GM18526 (cell line): ENCODE results near the gene CRELD1.

Source experiments
- POLR2A ChIP-seq: IDR thresholded peaks from 3 replicates; pipeline ENCODE4 v1.6.1; 2011; ENCODE audit not compliant: insufficient read length; ENCODE audit errors: extremely low read depth

Gene CRELD1

DNA sequence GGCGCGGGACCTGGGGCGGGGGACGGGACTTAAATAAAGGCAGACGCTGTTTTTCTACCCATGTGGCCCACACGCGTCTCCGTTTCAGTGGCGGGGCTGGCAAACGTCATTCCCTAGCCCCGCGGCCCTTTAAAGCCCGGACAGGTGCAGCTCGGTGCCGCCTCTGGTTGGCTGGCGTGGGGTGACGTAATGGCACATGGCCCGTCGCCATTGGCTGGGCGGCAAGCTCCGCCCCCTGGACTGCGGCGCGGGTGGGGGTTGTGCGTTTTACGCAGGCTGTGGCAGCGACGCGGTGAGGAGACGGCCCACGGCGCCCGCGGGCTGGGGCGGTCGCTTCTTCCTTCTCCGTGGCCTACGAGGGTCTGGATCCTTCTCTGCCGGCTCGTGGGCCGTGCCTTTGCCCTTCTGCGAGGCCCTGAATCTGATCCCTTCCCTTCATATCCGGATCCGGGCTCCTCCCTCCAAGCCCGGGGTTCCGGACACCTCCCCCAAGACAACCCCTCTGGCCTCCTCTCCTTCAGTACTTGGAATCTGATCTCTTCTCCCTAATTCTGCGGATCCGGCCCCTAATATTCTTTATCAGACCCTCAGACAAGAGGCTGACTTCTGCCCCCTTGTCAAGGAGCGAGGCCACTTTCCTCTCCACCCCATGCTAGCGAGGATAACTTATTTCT lies at the start of gene CRELD1:
CRELD1 (plus strand) TSS at position 274 of the 674 bp plus-strand sequence. CDS start 605 bp downstream, outside the sequence.
- TF ChIP-seq POLR2A = peak; percentile 82

GRCh38 chr3:9884555-9885165 lies 49.0 kb upstream of the CRELD1 start:
- TF ChIP-seq POLR2A = no peak

DNA sequence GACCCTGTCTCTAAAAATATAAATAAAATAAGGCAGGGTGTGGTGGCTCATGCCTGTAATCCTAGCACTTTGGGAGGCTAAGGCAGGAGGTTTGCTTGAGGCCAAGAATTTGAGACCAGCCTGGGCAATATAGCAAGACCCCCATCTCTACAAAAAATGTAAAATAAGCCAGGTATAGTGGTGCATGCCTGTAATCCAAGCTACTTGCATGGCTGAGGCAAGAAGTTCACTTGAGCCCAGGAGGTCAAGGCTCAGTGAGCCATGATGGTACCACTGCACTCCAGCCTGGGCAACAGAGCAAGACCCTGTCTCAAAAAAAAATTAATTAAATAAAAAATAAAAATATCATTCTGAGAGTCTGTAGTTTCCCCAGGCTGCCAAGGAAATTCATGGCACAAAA lies 47.3 kb upstream of the CRELD1 start:
- TF ChIP-seq POLR2A = no peak

GRCh38 chr3:9887480-9887879 lies 46.2 kb upstream of the CRELD1 start:
- TF ChIP-seq POLR2A = no peak

DNA sequence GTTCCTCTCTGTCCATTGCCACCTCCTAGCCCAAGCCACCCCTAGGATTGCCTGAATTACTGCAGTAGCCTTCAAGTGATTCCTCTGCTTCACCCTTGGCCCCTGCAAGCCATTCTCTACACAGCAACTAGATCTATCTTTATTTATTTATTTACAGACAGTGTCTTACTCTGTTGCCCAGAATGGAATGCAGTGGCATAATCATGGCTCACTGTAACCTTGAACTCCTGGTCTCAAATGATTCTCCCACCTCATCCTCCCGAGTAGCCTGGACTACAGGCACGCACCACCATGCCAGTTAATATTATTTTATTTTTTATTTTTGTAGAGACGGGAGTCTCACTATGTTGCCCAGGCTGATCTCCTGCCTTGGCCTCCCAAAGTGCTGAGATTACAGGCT lies 45.1 kb upstream of the CRELD1 start:
- no peak for TF ChIP-seq POLR2A

DNA sequence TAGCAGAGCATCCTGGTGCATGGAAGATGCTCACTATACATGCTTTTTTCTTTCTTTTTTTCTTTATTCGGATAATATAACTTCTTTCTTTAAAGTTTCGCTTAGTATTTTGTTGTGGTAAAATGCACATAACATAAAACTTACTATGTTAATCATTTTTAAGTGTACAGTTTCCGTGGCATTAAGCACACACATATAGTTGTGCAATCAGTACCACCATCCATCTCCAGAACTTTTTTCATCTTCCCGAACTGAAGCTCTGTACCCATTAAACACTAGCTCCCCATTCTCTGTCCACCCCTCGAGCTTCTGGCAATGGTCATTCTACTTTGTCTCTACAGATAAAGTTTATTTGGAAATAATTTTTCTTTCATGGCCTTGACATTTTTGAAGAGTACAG lies 44.2 kb upstream of the CRELD1 start:
- no peak for TF ChIP-seq POLR2A

- TF ChIP-seq POLR2A = peak; percentile 86
Measured at GRCh38 chr3:9890249-9891071, 43.2 kb upstream of the CRELD1 start, which contains the start of gene JAGN1. TSS of gene JAGN1 (plus strand) at chr3:9890610. CDS start at chr3:9890723, 113 bp downstream.

DNA sequence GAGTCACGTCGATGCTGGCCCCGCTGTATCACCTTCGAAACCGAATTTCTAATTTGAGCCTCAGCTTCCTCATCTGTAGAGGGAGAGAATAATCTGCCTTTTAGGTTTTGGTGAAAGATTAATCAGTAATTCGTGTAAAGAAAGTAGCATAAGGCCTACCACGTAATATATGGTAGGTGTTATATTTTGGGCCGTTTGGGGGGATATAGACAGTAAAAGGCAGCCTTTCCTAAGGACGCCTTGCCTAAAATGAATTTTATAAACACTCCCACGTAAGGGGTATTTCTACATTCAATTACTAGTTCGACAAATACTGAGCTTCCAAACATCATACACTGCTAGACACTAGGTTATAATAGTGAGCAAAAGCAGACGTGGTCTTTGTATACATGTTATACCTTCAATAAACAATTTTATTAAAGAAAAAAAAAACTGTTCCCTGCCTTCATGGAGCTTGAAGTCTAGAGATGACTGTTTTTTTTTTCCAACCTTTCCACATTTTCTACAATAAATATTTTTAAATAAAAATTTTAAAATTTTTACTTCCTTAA lies 42.5 kb upstream of the CRELD1 start:
- no peak for TF ChIP-seq POLR2A

DNA sequence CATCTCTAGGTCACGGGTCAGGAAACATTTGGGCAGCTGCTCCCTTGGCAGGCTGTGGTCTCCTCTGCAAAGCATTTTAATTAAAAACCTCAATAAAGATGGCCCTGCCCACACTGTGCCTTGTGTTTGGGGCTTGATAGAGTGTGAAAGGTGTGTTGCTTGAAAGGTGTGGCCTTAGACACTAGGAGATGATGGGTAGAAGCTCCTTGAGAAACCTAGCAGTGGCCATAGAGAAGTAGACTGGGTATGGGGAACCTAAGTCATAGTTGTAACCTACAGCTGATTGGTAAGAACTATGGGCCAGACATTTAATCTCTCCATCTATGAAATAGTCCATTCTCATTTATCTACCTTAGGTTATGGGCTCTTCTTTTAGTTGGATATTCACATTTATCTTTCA lies 39.9 kb upstream of the CRELD1 start:
- TF ChIP-seq POLR2A = no peak

GRCh38 chr3:9897408-9898372 lies 35.9 kb upstream of the CRELD1 start:
- TF ChIP-seq POLR2A = no peak

DNA sequence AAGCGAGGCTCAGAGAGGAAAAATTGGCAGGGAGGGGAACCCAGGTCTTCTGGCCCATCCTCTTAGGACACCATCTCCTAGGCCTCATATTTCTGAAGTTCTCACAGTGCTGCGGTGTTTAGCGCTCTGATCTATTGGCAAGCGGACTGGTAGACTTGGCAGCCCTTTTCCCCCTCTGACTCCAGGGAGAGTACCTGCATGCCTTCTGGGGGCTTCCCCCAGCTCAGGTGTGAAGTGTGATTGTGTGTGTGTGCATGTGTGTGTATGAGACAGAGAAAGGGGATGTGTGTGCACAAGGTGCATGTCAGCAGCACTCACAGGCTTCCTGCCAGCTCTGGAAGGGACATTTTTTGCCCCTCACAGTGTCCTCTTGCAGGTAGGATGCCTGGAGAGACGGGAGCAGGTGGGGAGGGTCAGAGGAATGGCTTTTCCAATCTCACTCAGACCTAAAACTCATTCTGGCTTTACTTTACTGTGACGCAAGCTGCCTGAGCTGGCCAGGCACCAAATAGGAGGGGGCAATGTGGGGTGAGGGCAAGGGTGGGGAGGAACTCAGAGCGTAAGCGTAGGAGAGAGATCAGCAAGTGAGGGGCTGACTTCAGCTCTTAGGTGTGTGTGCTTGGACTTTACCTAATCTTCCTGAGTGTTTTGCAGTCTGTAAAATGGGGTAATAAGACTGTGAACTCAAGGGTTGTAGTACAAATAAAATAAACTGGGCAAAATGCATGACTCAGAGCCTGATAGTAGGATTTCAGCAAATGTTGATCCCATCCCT lies 35.0 kb upstream of the CRELD1 start:
- no peak for TF ChIP-seq POLR2A

- no peak for TF ChIP-seq POLR2A
Measured at GRCh38 chr3:9899289-9899791, 34.3 kb upstream of the CRELD1 start.

- no peak for TF ChIP-seq POLR2A
Measured at GRCh38 chr3:9901967-9902366, 31.7 kb upstream of the CRELD1 start.
